Measurements from ENCODE around the gene FLRT2. TPM values are rescaled to one million over a fixed set of nuclear protein-coding genes. Genes with fewer than 3 reads are reported as not detected.
A peak's percentile ranks its signal among the peaks of the same experiment; 100 is the strongest.

FLRT2 gene
- total and polyA plus RNA-seq, 2 of the 4 experiments (the other 2 are of a cell fraction): 10.2 to 13.1 TPM

- no peak overlapping the region for H3K4me3 ChIP-seq (ENCODE audit: insufficient read depth, low read depth, low read length)
- no peak overlapping the region for H3K14ac ChIP-seq (replicated peaks; ENCODE audit: low read depth, low read length)
- H3K36me3 ChIP-seq (ENCODE audit: control insufficient read depth, insufficient read depth, low read length): peaks cover 27% of the 10 kb centered on the region
- H4K20me1 ChIP-seq (ENCODE audit: insufficient read depth, low read length): no peaks in the 10 kb centered on the region
- no peak overlapping the region for H3K4ac ChIP-seq (ENCODE audit: low read depth, low read length)
- no peak overlapping the region for H2AFZ ChIP-seq (replicated peaks; ENCODE audit: low read length, poor library complexity)
- no peaks in the 10 kb centered on the region for H3K79me1 ChIP-seq (ENCODE audit: low read depth in 1 of 2, low read length in 2 of 2)
- H2BK20ac ChIP-seq (ENCODE audit: low read depth, low read length): no peak overlapping the region
- H3K27ac ChIP-seq (ENCODE audit: insufficient read depth, low read length): no peak overlapping the region
- no peak overlapping the region for H3K23ac ChIP-seq (ENCODE audit: low read depth, low read length)
- H3K4me2 ChIP-seq (ENCODE audit: low read depth, low read length): no peak overlapping the region
- CTCF ChIA-PET: interaction anchor here (0.6 kb wide), 1 partner anchor 12 kb away, joined by 4 read pairs; no protein-coding TSS in a partner anchor
- POLR2A ChIA-PET (ENCODE audit: unreplicated experiment): no interaction called here
- no peaks in the 10 kb centered on the region for H3K4me1 ChIP-seq (ENCODE audit: control insufficient read depth, insufficient read depth, low read length)
- H4K8ac ChIP-seq (ENCODE audit: low read depth in 2 of 2, low read length in 2 of 2): no peak overlapping the region
- H2AK5ac ChIP-seq (ENCODE audit: low read depth, low read length): no peak overlapping the region
- no TSS peak for BruUV-seq (replicated peaks)
- no peak overlapping the region for H2BK120ac ChIP-seq (ENCODE audit: low read depth, low read length)
- in situ Hi-C loops (cut with MboI; ENCODE audit: low sequenced_read_pairs) (no loop called here), intact Hi-C loops (cut with micrococcal nuclease) (no loop called here), dilution Hi-C loops (cut with HindIII; ENCODE audit: low sequenced_read_pairs, unreplicated experiment) (no loop called here)
- H3K9ac ChIP-seq (ENCODE audit: low read depth, low read length): no peak overlapping the region
- no peak overlapping the region for H2BK15ac ChIP-seq (ENCODE audit: low read depth, low read length)
- no peak overlapping the region for H3K18ac ChIP-seq (ENCODE audit: low read depth, low read length)
- no peaks in the 10 kb centered on the region for H3K27me3 ChIP-seq (ENCODE audit: control insufficient read depth, insufficient read depth, low read length)
- no peak overlapping the region for H2AK9ac ChIP-seq (replicated peaks; ENCODE audit: low read depth, low read length, poor library complexity)
- ATAC-seq (ENCODE audit: low read depth) (no peak), DNase-seq (peak; percentile 8)
- TF ChIP-seq CHD1 (IDR thresholded peaks at IDR 0.05; ENCODE audit: low read depth, low read length) (no peak), RAD21 (IDR thresholded peaks at IDR 0.05; ENCODE audit: low read length) (no peak), FOS (IDR thresholded peaks at IDR 0.05; ENCODE audit: low read depth, low read length) (no peak), RFX5 (IDR thresholded peaks at IDR 0.05; ENCODE audit: low read depth, low read length) (no peak), MAFK (IDR thresholded peaks at IDR 0.05; ENCODE audit: low read depth, low read length) (no peak), NFE2L2 (IDR thresholded peaks at IDR 0.05; ENCODE audit: low read depth, low read length) (no peak), BHLHE40 (IDR thresholded peaks at IDR 0.05; ENCODE audit: low read depth, low read length) (no peak), MXI1 (IDR thresholded peaks at IDR 0.05; ENCODE audit: borderline replicate concordance, low read depth, low read length) (no peak), MAZ (IDR thresholded peaks at IDR 0.05; ENCODE audit: borderline replicate concordance, low read depth, low read length) (no peak), CTCF (conservative IDR thresholded peaks at IDR 0.05; ENCODE audit: low read depth, low read length) (no peak), POLR2A (IDR thresholded peaks at IDR 0.05; ENCODE audit: low read depth, low read length) (no peak), CEBPB (IDR thresholded peaks at IDR 0.05; ENCODE audit: low read depth, low read length) (no peak), SMC3 (IDR thresholded peaks at IDR 0.05; ENCODE audit: low read depth, low read length) (no peak), RCOR1 (IDR thresholded peaks at IDR 0.05; ENCODE audit: insufficient replicate concordance, low read length) (no peak)
- TF ChIP-seq, protein P1, sequence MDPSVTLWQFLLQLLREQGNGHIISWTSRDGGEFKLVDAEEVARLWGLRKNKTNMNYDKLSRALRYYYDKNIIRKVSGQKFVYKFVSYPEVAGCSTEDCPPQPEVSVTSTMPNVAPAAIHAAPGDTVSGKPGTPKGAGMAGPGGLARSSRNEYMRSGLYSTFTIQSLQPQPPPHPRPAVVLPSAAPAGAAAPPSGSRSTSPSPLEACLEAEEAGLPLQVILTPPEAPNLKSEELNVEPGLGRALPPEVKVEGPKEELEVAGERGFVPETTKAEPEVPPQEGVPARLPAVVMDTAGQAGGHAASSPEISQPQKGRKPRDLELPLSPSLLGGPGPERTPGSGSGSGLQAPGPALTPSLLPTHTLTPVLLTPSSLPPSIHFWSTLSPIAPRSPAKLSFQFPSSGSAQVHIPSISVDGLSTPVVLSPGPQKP (IDR thresholded peaks at IDR 0.05; ENCODE audit: borderline replicate concordance, low read depth, low read length): no peak
- TF ChIP-seq, protein P2, sequence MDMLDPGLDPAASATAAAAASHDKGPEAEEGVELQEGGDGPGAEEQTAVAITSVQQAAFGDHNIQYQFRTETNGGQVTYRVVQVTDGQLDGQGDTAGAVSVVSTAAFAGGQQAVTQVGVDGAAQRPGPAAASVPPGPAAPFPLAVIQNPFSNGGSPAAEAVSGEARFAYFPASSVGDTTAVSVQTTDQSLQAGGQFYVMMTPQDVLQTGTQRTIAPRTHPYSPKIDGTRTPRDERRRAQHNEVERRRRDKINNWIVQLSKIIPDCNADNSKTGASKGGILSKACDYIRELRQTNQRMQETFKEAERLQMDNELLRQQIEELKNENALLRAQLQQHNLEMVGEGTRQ (IDR thresholded peaks at IDR 0.05; ENCODE audit: low read depth, low read length): no peak
- no peaks in the 10 kb centered on the region for H3K9me1 ChIP-seq (ENCODE audit: insufficient read depth, low read length)
- no peak overlapping the region for H2BK5ac ChIP-seq (ENCODE audit: low read depth, low read length, poor library complexity, severe bottlenecking)
- no peaks in the 10 kb centered on the region for H3K9me3 ChIP-seq (ENCODE audit: control insufficient read depth, insufficient read depth, low read length)
- H4K5ac ChIP-seq (ENCODE audit: low read depth, low read length): no peak overlapping the region
- no peak overlapping the region for H3K56ac ChIP-seq (ENCODE audit: extremely low read depth, insufficient read depth, low read length)
- 100% methylated on average over 1 of the region's 3 CpGs; no CpG with 5 or more reads in 1 of the 2 experiments for WGBS, 2 experiments (ENCODE audit: extremely low coverage in 2 of 2, insufficient read length in 1 of 2)
- no peak overlapping the region for H4K91ac ChIP-seq (ENCODE audit: insufficient read depth, low read depth, low read length)
Measured at GRCh38 chr14:85625925-85626585, 96.1 kb downstream of the FLRT2 start.
